GM12878 (cell line): ENCODE data around the gene LYSMD1. TPM values are rescaled to one million over a fixed set of nuclear protein-coding genes. Genes with fewer than 3 reads are reported as not detected.
A peak's percentile ranks its signal among the peaks of the same experiment; 100 is the strongest.

ENCODE experiments used
- ATAC-seq: fragments of 200-7000 bp; cut with Tn5 transposase; 3 replicates; pipeline ENCODE4 v1.9.1; 2020; ENCODE audit warnings: mild to moderate bottlenecking, moderate library complexity
- BruUV-seq: library from RNA; stranded (reverse); fragments of 400-500 nt; replicated peaks from 2 replicates; lab custom pipeline; 2021; lab: Mats Ljungman, UMichigan
- CTCF ChIA-PET: fragments of 300-600 bp; sonication (Branson Sonifier 250); formaldehyde crosslinking; extraction: SDS; loops from one replicate; lab custom pipeline; 2021; ENCODE audit warnings: inconsistent platforms; lab: Yijun Ruan, JAX
- POLR2A ChIA-PET: fragments of 350-600 bp; formaldehyde crosslinking; extraction: SDS; loops from one replicate; lab custom pipeline; 2021; ENCODE audit warnings: inconsistent platforms; lab: Charles Lee
- RAD21 ChIA-PET: fragments of 300-600 bp; sonication (Branson Sonifier 250); formaldehyde crosslinking; loops from one replicate; lab custom pipeline; 2023; ENCODE audit warnings: antibody characterized with exemption; ENCODE audit not compliant: unreplicated experiment; lab: Charles Lee
- SMC1A ChIA-PET: fragments of 300-600 bp; sonication (Branson Sonifier 250); formaldehyde crosslinking; loops from one replicate; lab custom pipeline; 2023; ENCODE audit not compliant: unreplicated experiment, uncharacterized antibody; lab: Charles Lee
- DNase-seq: peaks from one replicate; pipeline ENCODE4 v3.0.0-alpha.2; 2011; ENCODE audit warnings: low read depth, low spot score
- FAIRE-seq: peaks from 3 replicates; lab custom pipeline; 2011; peaks lifted over from hg19 to GRCh38; lab: Jason Lieb, UNC
- H2AFZ ChIP-seq: 2 replicates; pipeline ENCODE4 v1.6.0; 2011; ENCODE audit warnings: low read depth, low read length, control low read depth; ENCODE audit not compliant: control insufficient read depth
- H3K27ac ChIP-seq: 2 replicates; pipeline ENCODE4 v1.5.1; 2011; ENCODE audit warnings: control low read depth; ENCODE audit not compliant: control insufficient read depth, insufficient read depth
- H3K27me3 ChIP-seq, 2 experiments: replicated peaks in 1 of 2; 2 replicates each; pipeline versions ENCODE4 v1.6.0 to v1.6.1; 2011; ENCODE audit warnings: low read length in 1 of 2; ENCODE audit not compliant: control insufficient read depth in 2 of 2, insufficient read depth in 2 of 2
- H3K36me3 ChIP-seq, 2 experiments: 2 replicates each; pipeline ENCODE4 v1.5.1; 2011; ENCODE audit warnings: low read length in 1 of 2; ENCODE audit not compliant: control insufficient read depth in 2 of 2, insufficient read depth in 2 of 2
- H3K4me1 ChIP-seq: 2 replicates; pipeline ENCODE4 v1.6.1; 2011; ENCODE audit warnings: mild to moderate bottlenecking, low read length, moderate library complexity, mixed read lengths; ENCODE audit not compliant: control insufficient read depth, insufficient read depth
- H3K4me2 ChIP-seq: 2 replicates; pipeline ENCODE4 v1.6.0; 2011; ENCODE audit warnings: control low read depth; ENCODE audit not compliant: control insufficient read depth, insufficient read depth
- H3K4me3 ChIP-seq: fragments of 200-600 bp; sonication (generic); 2 replicates; pipeline ENCODE4 v1.5.1; 2016
- H3K79me2 ChIP-seq: 2 replicates; pipeline ENCODE4 v1.6.0; 2011; ENCODE audit warnings: low read length; ENCODE audit not compliant: control insufficient read depth, insufficient read depth
- H3K9ac ChIP-seq: 2 replicates; pipeline ENCODE4 v1.8.0; 2011; ENCODE audit warnings: low read length, control low read depth, mixed read lengths; ENCODE audit not compliant: control insufficient read depth, insufficient read depth
- H3K9me3 ChIP-seq: replicated peaks from 3 replicates; pipeline ENCODE4 v1.5.1; 2011; ENCODE audit warnings: mild to moderate bottlenecking, low read length; ENCODE audit not compliant: control insufficient read depth, insufficient read depth
- H4K20me1 ChIP-seq: 2 replicates; pipeline ENCODE4 v1.6.0; 2011; ENCODE audit not compliant: control insufficient read depth, insufficient read depth
- BCL11A ChIP-seq: IDR thresholded peaks from 2 replicates; pipeline ENCODE4 v1.6.1; 2011; ENCODE audit warnings: low read depth, low read length
- CBFB ChIP-seq: IDR thresholded peaks from 2 replicates; pipeline ENCODE4 v1.6.1; 2016; ENCODE audit warnings: antibody characterized with exemption, low read depth
- EP300 ChIP-seq, 2 experiments: fragments of 150-350 bp in 1 of 2; IDR thresholded peaks; 2 replicates each; pipeline ENCODE4 v1.6.1; 2011 to 2012; ENCODE audit warnings: low read depth in 2 of 2, low read length in 2 of 2, borderline replicate concordance in 1 of 2, improper control_type of control experiment in 1 of 2, inconsistent platforms in 1 of 2; ENCODE audit not compliant: control insufficient read depth in 1 of 2
- HDAC2 ChIP-seq: fragments of 200-600 bp; sonication (generic); IDR thresholded peaks from 2 replicates; pipeline ENCODE4 v1.6.1; 2017
- MEF2B ChIP-seq: fragments of 450-650 bp; IDR thresholded peaks from 2 replicates; pipeline ENCODE4 v1.6.1; 2018; ENCODE audit warnings: mild to moderate bottlenecking, moderate library complexity; ENCODE audit not compliant: partially characterized antibody, poor library complexity, severe bottlenecking
- MYB ChIP-seq: fragments of 150-350 bp; IDR thresholded peaks from 2 replicates; pipeline ENCODE4 v1.6.1; 2014; ENCODE audit warnings: mild to moderate bottlenecking, low read depth, low read length, borderline replicate concordance
- NR2F1 ChIP-seq: fragments of 450-650 bp; conservative IDR thresholded peaks from 2 replicates; pipeline ENCODE4 v1.6.1; 2017; ENCODE audit warnings: mild to moderate bottlenecking
- PML ChIP-seq: IDR thresholded peaks from 2 replicates; pipeline ENCODE4 v1.6.1; 2012; ENCODE audit warnings: low read length, inconsistent platforms
- POLR2A ChIP-seq: IDR thresholded peaks from 2 replicates; pipeline ENCODE4 v1.6.1; 2011; ENCODE audit warnings: low read depth, mild to moderate bottlenecking, low read length
- SPI1 ChIP-seq: IDR thresholded peaks from 2 replicates; pipeline ENCODE4 v1.6.1; 2011; ENCODE audit warnings: low read depth, mild to moderate bottlenecking, low read length, moderate library complexity, borderline replicate concordance; ENCODE audit not compliant: insufficient read depth
- SUPT20H ChIP-seq: IDR thresholded peaks from 2 replicates; pipeline ENCODE4 v1.6.1; 2011; ENCODE audit warnings: low read depth, mild to moderate bottlenecking, low read length, moderate library complexity, borderline replicate concordance; ENCODE audit not compliant: control insufficient read depth
- SUZ12 ChIP-seq: fragments of 200-600 bp; sonication (generic); IDR thresholded peaks from one replicate; pipeline ENCODE4 v1.6.1; 2018; ENCODE audit warnings: antibody characterized with exemption, mild to moderate bottlenecking; ENCODE audit not compliant: unreplicated experiment
- TAF1 ChIP-seq: IDR thresholded peaks from 2 replicates; pipeline ENCODE4 v1.6.1; 2011; ENCODE audit warnings: mild to moderate bottlenecking, low read depth, low read length, borderline replicate concordance
- TCF7 ChIP-seq: IDR thresholded peaks from 2 replicates; pipeline ENCODE4 v1.6.1; 2014; ENCODE audit warnings: antibody characterized with exemption, borderline replicate concordance
- ZNF217 ChIP-seq: fragments of 450-650 bp; IDR thresholded peaks from 2 replicates; pipeline ENCODE4 v1.6.1; 2017; ENCODE audit warnings: antibody characterized with exemption, mild to moderate bottlenecking
- WGBS: methylation state at CpG from one replicate; pipeline ENCODE4 v1.1.6; 2016; ENCODE audit warnings: low lambda C conversion rate; ENCODE audit not compliant: insufficient replicate concordance, insufficient coverage; ENCODE audit errors: missing lambda C conversion rate; 5-methylcytosine and 5-hydroxymethylcytosine counted together
- in situ Hi-C: fragments of 300-500 bp; cut with MboI; formaldehyde crosslinking; loops from 9 replicates; pipeline ENCODE4 v1.14.3; 2018; ENCODE audit warnings: mixed read lengths
- intact Hi-C: fragments of 100-400 bp; cut with micrococcal nuclease; formaldehyde crosslinking; loops from one replicate; pipeline ENCODE4 v1.14.2; 2022; ENCODE audit not compliant: unreplicated experiment
- polyA plus RNA-seq, 11 experiments: library from polyadenylated mRNA; depleted of rRNA in 4 of 11; unstranded in 6 of 11; stranded (reverse) in 5 of 11; fragments of >200 nt; fragmentation: Nextera tagmentation in 4 of 11; fragmentation: Illumina TruSeq in 1 of 11; extraction: Ambion mirVana in 4 of 11; extraction: Trizol in 1 of 11; gene quantifications; 1 replicate in 1 of 11; 2 replicates in 10 of 11; pipeline versions ENCODE4 v1.2.1 to v1.2.3, GENCODE V29; 2011 to 2016; ENCODE audit warnings: inconsistent platforms in 2 of 11, missing spikeins in 2 of 11, low read depth in 1 of 11
- total RNA-seq, 4 experiments: library from RNA; depleted of rRNA in 3 of 4; stranded (reverse); fragments of >200 nt in 3 of 4; fragmentation: Illumina TruSeq in 1 of 4; extraction: Trizol in 1 of 4; gene quantifications; 2 replicates each; pipeline versions ENCODE4 v1.2.1 to v1.2.3, GENCODE V29; 2013 to 2021
- TF ChIP-seq, protein P1 (sequence below): fragments of 450-650 bp; conservative IDR thresholded peaks from 2 replicates; pipeline ENCODE4 v1.6.1; 2017; ENCODE audit warnings: mild to moderate bottlenecking, moderate library complexity
- TF ChIP-seq, protein P2 (sequence below): fragments of 450-650 bp; IDR thresholded peaks from 2 replicates; pipeline ENCODE4 v1.6.1; 2017; ENCODE audit warnings: borderline replicate concordance
- TF ChIP-seq, protein P3 (sequence below): fragments of 450-650 bp; formaldehyde crosslinking; IDR thresholded peaks from 2 replicates; pipeline ENCODE4 v1.4.0; 2020; ENCODE audit warnings: mild to moderate bottlenecking, moderate library complexity

Gene LYSMD1
- total and polyA plus RNA-seq, 10 of the 15 experiments (the other 5 are each of a cell fraction or from before 2014, with no cell fraction given): 0.80 to 10.4 (median 6.5) TPM

DNA sequence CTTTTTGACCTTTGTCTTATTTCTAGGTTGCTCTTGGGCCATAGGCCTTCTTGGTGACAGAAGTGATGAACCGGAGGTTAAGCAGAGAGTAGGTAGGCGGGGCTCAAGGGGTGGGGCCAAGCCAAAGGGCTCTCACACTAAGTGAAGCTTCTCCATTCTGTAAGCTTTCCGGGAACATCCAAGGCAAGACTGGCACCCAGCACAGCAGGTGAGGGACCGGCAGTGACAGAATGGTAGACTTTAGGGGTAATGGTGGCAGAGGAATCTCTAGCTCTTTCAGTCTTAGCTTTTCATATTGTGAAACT is 9.2 kb downstream of the LYSMD1 start, which contains the start of gene TNFAIP8L2:
TNFAIP8L2 (plus strand) TSS at position 135 of the 305 bp plus-strand sequence. CDS start 2,049 bp downstream, outside the sequence.
- Histone ChIP-seq H3K4me1 (peaks cover 30% of the 10 kb centered on the region), H2AFZ (peak within 1 kb of the TSS; percentile 75), H3K27me3 (no peaks in the 10 kb centered on the region), H3K36me3 (peaks cover 5 to 6% of the 10 kb centered on the region in 2 experiments), H3K4me3 (peak within 1 kb of the TSS; percentile 85), H3K79me2 (peaks cover 20% of the 10 kb centered on the region), H3K9ac (peak within 1 kb of the TSS; percentile 81), H3K27ac (peak within 1 kb of the TSS; percentile 81), H4K20me1 (no peaks in the 10 kb centered on the region), H3K9me3 (no peaks in the 10 kb centered on the region), H3K4me2 (peak within 1 kb of the TSS; percentile 81)
- FAIRE-seq: no peak
- intact Hi-C loops (loop anchor here (1.0 to 2.0 kb wide), 4 partner anchors 57 to 132 kb away; partner anchors contain the start of gene GABPB2), in situ Hi-C loops (loop anchor here (5.0 kb wide), 2 partner anchors 59 to 134 kb away; no protein-coding TSS in a partner anchor)
- RAD21 ChIA-PET: interaction anchor here (0.7 to 8.7 kb wide), 23 partner anchors 8 to 184 kb away, joined by 3 to 198 read pairs (median 8); partner anchors contain the start of genes C1orf56, CDC42SE1, GABPB2 and LYSMD1
- CTCF ChIA-PET: interaction anchor here (0.6 to 8.4 kb wide), 45 partner anchors 8 to 683 kb away, joined by 3 to 353 read pairs (median 4); partner anchors contain the start of genes C2CD4D, GABPB2, LYSMD1 and MINDY1
- ATAC-seq: peak; percentile 96
- POLR2A ChIA-PET: interaction anchor here (0.6 to 2.3 kb wide), 11 partner anchors 9 to 170 kb away, joined by 3 to 19 read pairs (median 5); partner anchors contain the start of genes GABPB2, LYSMD1, MINDY1 and PI4KB
- peak; percentile 32 for DNase-seq
- 3% methylated on average over 4 of the region's 4 CpGs for WGBS
- no TSS peak for BruUV-seq
- SMC1A ChIA-PET: interaction anchor here (0.7 to 11.1 kb wide), 24 partner anchors 8 to 184 kb away, joined by 3 to 282 read pairs (median 4); partner anchors contain the start of genes CDC42SE1, LYSMD1, MINDY1 and PSMD4
- TF ChIP-seq SUPT20H (no peak), PML (0 out of 2 replicates have a peak, but pooled peaks have one; percentile 42), NR2F1 (no peak), POLR2A (peak; percentile 30; the same call in 1 of the 2 replicates), MYB (no peak), HDAC2 (no peak), TCF7 (no peak), SPI1 (no peak), SUZ12 (no peak), CBFB (no peak), EP300 (IDR thresholded peaks at IDR 0.05; ENCODE audit: borderline replicate concordance in 1 of 2, control insufficient read depth in 1 of 2, low read depth in 2 of 2, low read length in 2 of 2) (no peak), BCL11A (no peak), MEF2B (no peak), TAF1 (peak; percentile 39), ZNF217 (no peak)
- TF ChIP-seq, protein P1, sequence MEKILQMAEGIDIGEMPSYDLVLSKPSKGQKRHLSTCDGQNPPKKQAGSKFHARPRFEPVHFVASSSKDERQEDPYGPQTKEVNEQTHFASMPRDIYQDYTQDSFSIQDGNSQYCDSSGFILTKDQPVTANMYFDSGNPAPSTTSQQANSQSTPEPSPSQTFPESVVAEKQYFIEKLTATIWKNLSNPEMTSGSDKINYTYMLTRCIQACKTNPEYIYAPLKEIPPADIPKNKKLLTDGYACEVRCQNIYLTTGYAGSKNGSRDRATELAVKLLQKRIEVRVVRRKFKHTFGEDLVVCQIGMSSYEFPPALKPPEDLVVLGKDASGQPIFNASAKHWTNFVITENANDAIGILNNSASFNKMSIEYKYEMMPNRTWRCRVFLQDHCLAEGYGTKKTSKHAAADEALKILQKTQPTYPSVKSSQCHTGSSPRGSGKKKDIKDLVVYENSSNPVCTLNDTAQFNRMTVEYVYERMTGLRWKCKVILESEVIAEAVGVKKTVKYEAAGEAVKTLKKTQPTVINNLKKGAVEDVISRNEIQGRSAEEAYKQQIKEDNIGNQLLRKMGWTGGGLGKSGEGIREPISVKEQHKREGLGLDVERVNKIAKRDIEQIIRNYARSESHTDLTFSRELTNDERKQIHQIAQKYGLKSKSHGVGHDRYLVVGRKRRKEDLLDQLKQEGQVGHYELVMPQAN: no peak
- TF ChIP-seq, protein P2, sequence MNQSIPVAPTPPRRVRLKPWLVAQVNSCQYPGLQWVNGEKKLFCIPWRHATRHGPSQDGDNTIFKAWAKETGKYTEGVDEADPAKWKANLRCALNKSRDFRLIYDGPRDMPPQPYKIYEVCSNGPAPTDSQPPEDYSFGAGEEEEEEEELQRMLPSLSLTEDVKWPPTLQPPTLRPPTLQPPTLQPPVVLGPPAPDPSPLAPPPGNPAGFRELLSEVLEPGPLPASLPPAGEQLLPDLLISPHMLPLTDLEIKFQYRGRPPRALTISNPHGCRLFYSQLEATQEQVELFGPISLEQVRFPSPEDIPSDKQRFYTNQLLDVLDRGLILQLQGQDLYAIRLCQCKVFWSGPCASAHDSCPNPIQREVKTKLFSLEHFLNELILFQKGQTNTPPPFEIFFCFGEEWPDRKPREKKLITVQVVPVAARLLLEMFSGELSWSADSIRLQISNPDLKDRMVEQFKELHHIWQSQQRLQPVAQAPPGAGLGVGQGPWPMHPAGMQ: no peak
- TF ChIP-seq, protein P3, sequence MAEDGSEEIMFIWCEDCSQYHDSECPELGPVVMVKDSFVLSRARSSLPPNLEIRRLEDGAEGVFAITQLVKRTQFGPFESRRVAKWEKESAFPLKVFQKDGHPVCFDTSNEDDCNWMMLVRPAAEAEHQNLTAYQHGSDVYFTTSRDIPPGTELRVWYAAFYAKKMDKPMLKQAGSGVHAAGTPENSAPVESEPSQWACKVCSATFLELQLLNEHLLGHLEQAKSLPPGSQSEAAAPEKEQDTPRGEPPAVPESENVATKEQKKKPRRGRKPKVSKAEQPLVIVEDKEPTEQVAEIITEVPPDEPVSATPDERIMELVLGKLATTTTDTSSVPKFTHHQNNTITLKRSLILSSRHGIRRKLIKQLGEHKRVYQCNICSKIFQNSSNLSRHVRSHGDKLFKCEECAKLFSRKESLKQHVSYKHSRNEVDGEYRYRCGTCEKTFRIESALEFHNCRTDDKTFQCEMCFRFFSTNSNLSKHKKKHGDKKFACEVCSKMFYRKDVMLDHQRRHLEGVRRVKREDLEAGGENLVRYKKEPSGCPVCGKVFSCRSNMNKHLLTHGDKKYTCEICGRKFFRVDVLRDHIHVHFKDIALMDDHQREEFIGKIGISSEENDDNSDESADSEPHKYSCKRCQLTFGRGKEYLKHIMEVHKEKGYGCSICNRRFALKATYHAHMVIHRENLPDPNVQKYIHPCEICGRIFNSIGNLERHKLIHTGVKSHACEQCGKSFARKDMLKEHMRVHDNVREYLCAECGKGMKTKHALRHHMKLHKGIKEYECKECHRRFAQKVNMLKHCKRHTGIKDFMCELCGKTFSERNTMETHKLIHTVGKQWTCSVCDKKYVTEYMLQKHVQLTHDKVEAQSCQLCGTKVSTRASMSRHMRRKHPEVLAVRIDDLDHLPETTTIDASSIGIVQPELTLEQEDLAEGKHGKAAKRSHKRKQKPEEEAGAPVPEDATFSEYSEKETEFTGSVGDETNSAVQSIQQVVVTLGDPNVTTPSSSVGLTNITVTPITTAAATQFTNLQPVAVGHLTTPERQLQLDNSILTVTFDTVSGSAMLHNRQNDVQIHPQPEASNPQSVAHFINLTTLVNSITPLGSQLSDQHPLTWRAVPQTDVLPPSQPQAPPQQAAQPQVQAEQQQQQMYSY (CRISPR knock-in tag): no peak
